H1 (cell line): ENCODE measurements around the gene DENND2D. TPM values are rescaled to one million over a fixed set of nuclear protein-coding genes. Genes with fewer than 3 reads are reported as not detected.

Experiments used
- BCL11A ChIP-seq, 2 experiments: IDR thresholded peaks; one replicate each; pipeline ENCODE4 v1.6.1; 2011; ENCODE audit warnings: low read depth in 2 of 2, low read length in 2 of 2, mild to moderate bottlenecking in 2 of 2
- SP4 ChIP-seq: IDR thresholded peaks from 2 replicates; pipeline ENCODE4 v1.6.1; 2012; ENCODE audit warnings: low read length, inconsistent platforms
- polyA plus RNA-seq, 7 experiments: library from polyadenylated mRNA; depleted of rRNA in 3 of 7; stranded (reverse) in 5 of 7; unstranded in 2 of 7; fragments of >200 nt in 5 of 7; fragments of 200-250 nt in 2 of 7; gene quantifications; 1 replicate in 5 of 7; 2 replicates in 1 of 7; 4 replicates in 1 of 7; pipeline versions ENCODE4 v1.2.1 to v1.2.3, GENCODE V29; 2011 to 2013; ENCODE audit warnings: missing spikeins in 2 of 7, mixed read lengths in 2 of 7
- total RNA-seq: library from RNA; stranded (reverse); fragmentation: NEBNext Ultra II Directional; extraction: Animal tissue kit (Norgen Biotek cat#: 25700); gene quantifications from 2 replicates; pipeline ENCODE4 v1.2.1, GENCODE V29; 2021

DENND2D gene
- total and polyA plus RNA-seq, 2 of the 8 experiments (the other 6 are each of a cell fraction or from before 2014, with no cell fraction given): 0.58 to 1.6 TPM

- TF ChIP-seq BCL11A (IDR thresholded peaks at IDR 0.05; ENCODE audit: low read depth in 2 of 2, low read length in 2 of 2) (no peak), SP4 (no peak)
- TF ChIP-seq, all 59 proteins: peak for 0
These were observed 28.0 kb downstream of the DENND2D start (continued) for GRCh38 chr1:111172463-111172862.
